Islet of Langerhans (tissue), 1 donor: ENCODE data around the gene CYB5R4.
"Not testable (repeated sequence)": the region's sequence is repeated elsewhere in the genome, so short reads cannot be mapped to it uniquely, and the experiment has no call there.

Experiments used
- FAIRE-seq: peaks from one replicate; lab custom pipeline; 2011; peaks lifted over from hg19 to GRCh38; lab: Jason Lieb, UNC

The CYB5R4 gene

GRCh38 chr6:83867043-83867442 lies 7.6 kb downstream of the CYB5R4 start:
- no peak for FAIRE-seq

DNA sequence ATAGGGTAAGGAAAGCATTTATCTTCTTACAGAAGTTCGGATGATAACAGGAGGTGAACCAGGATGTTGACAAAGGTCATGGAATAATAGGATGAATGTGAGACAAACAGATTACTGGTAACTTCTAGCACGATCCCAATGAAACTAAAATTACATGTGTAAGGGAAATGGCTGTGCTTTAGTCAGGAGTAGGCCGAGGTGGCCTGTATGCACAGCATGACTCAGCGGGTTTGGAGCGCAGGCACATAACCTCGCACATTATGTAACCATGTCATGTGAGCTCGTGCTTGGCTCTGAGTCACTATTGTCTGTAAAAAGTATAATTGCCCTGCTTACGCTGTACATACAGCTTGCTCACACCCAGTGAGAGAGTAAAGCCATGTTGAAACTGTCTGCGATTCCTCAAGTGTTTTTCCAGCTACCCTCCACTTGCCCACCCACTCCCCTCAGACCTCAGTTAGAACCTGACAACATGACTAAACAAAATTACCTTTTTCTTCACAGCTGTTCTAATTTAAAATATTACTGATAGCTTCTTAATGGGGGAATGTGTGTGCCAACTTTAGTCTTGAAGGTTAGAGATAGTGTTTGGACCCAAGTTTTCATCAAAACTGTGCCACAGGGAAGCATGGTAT lies 8.2 kb downstream of the CYB5R4 start:
- no peak for FAIRE-seq

- peak; percentile 82 for FAIRE-seq
Observed at GRCh38 chr6:83868639-83869038, 9.2 kb downstream of the CYB5R4 start.

DNA sequence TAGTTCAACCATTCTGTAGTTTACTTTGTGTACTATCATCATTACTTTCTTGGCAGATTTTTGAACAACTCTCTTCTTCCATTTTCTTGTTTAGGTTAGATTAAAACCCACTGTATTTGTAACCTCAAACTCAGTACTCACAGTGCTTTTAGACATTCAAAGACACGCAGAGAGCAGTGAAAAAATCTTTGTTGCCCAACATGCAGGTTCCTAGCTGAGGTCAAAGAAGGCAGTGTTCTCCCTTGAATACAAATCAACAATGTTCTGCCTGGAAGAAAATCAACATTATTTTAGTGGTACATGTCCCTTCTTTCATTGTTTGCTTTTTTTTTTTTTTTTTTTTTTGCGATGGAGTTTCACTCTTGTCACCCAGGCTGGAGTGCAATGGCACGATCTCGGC lies 11.2 kb downstream of the CYB5R4 start:
- FAIRE-seq, result no peak

DNA sequence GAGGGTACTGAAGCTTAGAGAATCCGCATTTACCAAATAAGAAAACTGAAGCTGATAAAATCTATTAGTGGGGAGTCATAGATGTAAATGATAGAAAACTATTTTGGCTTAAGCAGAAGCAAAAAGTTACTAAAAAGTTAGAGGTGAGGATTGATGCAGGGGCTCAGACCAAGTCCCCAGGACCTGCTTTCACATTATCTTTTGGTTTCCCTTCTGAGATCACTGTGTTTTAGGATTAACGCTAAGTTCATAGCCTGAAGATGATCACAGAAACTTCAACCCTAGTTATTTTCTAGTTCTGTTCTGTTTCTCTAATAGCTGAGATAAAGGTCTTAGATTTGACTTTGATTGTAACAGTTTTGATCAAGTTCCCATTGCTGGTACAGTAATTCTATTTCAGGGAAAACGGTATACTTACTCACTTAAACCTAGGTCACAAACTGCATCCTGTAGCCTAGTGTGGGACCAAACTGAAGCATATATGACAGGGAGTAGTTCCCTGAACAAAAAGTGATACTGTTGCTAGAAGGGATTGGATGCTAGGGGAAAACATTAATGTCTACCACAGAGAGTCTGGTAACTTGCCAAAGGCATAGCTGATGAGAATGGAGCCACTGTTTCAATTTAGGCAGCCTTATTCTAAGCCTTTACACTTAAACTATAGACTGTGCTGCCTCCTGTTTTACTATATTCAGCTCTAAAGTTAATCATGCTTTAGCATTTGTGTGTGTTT lies 13.1 kb downstream of the CYB5R4 start:
- FAIRE-seq, result no peak

DNA sequence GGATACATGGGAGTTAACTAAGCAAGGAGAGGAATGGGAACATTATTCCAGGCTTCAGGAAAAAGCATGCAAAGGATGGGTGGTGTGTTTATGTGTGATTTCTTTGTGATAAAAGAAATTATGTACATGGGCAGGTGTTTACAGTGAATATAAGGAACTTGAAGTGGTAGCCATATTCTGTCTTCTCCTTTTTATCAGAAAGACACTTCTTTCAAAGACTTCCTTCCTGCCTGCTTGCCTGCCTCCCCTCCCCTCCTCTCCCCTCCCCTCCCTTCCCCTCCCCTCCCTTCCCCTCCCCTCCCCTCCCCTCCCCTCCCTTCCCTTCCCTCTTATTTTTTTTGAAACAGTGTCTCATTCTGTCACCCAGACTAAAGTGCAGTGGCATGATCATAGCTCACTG lies 14.4 kb downstream of the CYB5R4 start:
- no peak for FAIRE-seq

DNA sequence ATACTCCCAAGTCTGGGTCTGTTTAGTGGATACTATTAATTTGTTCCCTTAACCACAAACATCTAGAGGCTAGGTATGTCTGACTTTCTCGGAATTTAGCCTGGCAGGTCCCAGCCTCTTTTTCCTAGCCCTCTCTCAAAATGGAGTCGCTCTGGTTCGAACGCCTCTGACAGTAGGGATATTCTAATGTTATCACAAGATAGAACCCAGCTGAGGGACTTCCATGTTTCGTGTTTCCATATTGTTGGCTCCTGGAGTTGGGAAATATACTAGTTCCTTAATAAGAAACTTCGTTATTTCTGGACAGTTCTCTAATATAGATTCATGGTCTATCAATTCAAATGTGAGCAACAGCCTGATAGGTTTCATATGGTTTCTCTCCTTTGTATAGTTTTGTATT lies 16.4 kb downstream of the CYB5R4 start:
- FAIRE-seq, result no peak

DNA sequence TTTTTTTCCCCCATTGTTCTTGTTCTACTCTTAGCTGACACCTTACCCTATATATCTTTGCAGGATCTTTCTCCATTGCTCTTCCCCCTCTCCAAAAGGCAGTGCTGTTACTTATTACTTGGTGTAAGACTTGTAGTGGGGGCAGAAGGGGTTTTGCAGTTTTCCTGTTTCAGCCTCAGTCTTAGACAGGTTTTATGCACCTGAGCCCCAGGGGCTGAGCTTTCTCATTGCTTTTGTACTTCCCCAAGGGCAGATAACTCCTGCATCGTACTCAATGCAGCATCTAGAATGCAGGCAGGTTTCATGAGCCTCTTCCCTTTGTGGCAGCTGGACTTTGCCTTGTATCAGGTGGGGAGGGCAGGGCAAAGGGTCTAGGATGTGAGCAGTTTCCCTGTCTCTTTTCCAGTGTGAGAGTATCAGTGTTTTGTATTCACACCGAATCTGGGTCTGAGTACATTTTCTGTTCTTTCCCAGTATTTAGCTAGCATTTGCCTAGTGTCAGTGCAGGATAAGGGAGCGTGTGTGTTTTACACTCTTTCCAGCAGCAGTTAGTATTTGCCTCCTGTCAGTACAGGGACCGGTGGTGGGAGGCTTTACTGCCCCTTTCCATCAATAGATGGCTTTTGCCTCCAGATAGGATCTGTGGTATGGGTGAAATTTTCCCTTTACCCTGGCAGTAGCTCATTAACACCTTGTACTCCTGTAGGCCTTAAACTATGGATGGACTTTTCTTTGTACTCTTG lies 19.6 kb downstream of the CYB5R4 start:
- FAIRE-seq, result no peak

DNA sequence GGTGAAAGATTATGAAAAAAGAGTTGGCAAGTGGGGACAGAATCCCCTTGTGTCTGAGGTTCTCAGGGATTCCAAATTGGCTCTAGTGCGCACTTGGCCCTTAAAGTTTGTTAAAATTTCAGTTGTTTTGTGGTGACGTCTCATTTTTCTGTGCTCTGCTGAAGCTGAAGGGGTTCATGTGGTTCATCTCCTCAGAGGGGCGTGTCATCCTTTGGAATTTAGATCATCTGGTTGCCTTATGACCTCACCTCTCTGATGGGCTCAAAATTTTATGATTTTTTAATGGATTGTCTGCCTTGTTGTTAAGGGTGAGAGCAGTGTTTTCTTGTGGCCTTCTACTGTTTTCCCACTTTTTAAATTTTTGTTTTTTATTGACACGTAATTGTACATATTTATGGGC lies 20.3 kb downstream of the CYB5R4 start:
- FAIRE-seq, result no peak

DNA sequence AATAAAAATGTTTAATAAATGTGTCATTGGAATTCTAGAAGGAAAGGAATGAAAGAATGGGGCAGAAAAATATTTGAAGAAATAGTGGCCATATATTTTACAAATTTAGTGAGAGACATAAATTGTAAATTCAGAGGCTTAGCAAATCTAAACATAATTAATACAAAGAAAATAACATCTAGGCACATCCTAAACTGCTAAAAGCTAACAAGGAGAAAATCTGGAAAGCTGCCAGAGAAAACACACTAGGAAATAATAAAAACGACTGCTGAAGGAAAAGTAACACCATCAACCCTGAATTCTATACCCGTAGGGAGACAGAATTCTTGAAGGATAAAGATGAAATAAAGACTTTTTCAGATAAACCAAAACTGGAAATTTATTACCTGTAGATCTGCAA lies 23.8 kb downstream of the CYB5R4 start:
- FAIRE-seq, result no peak

- FAIRE-seq, result peak; percentile 98
Observed at GRCh38 chr6:83884523-83884922, 25.0 kb downstream of the CYB5R4 start.

DNA sequence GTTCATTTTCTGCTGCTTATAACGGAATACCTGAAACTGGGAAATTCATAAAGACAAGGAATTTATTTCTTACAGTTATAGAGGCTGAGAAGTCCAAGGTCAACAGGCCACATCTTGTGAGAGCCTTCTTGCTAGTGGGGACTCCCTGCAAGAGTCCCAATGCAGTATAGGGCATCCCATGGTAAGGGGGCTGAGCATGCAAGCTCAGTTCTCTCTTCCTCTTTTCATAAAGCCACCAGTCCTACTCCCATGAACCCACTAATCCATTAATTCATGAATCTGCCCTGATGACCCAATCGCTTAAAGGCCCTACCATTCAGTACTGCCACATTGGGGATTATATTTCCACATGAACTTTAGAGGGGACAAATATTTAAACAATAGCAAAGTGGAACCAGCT lies 26.5 kb downstream of the CYB5R4 start:
- no peak for FAIRE-seq

- FAIRE-seq, result no peak
Observed at GRCh38 chr6:83889621-83890020, 30.1 kb downstream of the CYB5R4 start.

- no peak for FAIRE-seq
Observed at GRCh38 chr6:83890520-83890919, 31.0 kb downstream of the CYB5R4 start.

DNA sequence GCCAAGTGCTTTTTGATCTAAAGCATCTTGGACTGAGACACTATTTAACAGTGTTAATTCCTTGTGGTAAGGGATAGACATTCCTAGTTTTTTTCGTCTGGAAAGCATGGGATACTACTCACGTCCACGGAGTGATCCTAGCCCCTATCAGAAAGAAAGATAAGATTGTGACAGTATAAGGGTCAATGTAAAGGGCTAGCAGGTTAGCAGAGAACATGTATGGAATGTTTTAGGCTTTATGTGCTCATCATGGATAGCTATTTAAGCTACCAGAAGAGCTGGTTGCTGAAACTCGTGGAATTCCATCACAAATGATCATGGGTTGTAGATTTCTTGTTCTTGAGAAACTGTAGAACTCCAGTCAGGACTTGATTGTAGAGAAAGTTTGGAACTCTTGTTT lies 32.1 kb downstream of the CYB5R4 start:
- FAIRE-seq, result no peak

DNA sequence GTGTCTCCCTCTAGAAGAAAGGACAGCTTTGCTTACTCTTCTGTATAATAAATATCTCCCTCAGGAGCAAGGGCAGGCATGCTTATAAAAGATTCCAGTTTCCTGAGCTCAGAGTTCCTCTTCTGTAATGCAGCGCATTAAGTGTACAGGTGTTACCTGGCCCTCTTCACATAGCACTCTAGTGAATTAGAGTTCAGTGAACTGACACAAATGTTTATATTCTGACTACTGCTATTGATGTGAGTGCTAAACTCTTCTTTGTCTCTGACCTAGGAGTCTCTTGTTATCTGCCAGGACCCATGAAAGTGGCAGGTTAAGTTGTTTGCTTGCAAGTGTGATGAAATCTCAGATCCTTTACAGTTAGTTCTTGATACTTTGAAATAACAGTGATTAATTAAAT lies 33.5 kb downstream of the CYB5R4 start:
- FAIRE-seq, result no peak

DNA sequence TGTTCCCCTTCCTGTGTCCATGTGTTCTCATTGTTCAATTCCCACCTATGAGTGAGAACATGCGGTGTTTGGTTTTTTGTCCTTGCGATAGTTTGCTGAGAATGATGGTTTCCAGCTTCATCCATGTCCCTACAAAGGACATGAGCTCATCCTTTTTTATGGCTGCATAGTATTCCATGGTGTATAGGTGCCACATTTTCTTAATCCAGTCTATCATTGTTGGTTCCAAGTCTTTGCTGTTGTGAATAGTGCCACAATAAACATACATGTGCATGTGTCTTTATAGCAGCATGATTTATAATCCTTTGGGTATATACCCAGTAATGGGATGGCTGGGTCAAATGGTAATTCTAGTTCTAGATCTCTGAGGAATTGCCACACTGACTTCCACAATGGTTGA lies 37.6 kb downstream of the CYB5R4 start:
- FAIRE-seq, result not testable (repeated sequence)

DNA sequence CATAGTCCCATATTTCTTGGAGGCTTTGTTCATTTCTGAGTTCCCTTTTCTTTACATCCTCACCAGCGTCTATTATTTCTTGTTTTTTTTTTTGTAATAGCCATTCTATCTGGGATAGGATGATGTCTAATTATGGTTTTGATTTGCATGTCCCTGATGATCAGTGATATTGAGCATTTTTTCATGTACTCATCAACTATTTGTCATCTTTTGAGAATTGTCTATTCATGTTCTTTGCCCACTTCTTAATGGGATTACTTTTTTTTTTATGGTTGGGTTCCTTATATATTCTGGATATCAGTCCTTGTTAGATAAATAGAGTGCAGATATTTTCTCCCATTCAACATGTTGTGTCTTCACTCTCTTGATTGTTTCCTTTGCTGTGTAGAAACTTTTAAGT lies 42.1 kb downstream of the CYB5R4 start:
- no peak for FAIRE-seq

DNA sequence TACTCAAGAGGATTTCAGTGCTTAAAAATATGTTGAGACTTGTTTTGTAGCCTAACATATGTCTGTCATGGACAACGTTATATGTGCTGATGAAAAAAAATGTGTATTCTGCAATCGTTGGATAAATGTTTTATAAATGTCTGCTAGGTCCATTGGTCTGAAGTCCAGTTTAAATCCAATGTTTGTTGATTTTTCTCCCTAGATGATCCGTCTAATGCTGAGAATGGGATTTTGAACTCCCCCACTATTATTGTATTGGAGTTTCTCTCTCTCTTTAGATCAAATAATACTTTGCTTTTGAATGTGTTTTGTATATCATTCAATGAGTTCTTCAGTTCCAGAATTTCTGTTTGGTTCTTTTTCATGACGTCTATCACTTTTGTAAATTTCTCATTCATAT lies 44.9 kb downstream of the CYB5R4 start:
- peak; percentile 24 for FAIRE-seq

DNA sequence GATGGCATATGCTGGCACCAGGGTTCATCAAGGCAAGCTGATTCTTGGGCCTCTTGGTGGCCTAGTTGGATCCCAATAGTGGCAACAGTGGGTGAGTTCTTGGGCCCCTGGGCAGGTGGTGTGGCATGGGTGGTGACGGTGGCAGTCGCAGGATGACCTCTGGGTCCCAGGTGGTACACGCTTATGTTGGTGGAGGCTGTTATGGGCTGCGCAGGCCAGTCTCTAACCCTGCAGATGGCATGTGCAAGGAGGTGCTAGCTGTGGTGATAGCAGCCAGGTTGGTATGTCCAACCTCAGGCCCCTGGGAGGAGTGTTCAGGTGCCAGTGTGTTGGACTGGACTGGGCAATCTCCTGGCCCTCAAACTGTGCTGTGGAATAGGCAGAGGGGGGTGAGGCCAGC lies 46.2 kb downstream of the CYB5R4 start:
- no peak for FAIRE-seq

- FAIRE-seq, result peak; percentile 62
Observed at GRCh38 chr6:83907623-83908390, 48.3 kb downstream of the CYB5R4 start.

- FAIRE-seq, result no peak
Observed at GRCh38 chr6:83908813-83909212, 49.3 kb downstream of the CYB5R4 start.

DNA sequence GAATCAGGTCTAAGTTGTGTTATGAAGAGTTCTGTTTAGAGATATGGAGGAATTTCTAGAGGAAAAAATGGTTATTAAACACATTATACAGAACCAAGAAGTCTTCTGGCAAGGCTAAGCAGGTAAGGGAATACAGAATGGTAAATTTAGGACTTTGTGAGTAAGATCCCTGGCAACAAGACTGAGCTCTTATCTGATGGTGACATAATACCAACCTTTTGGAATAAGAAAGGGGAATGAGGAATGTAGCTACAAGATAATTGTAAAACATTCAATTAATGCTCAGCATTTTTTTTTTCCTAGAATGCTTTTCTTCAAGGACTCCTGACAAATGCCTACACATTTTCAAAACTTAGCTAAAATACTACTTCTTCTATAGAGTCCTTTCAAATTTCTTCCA lies 51.8 kb downstream of the CYB5R4 start:
- no peak for FAIRE-seq
